Activated naive CD8-positive, alpha-beta T cell treated with anti-CD3 and anti-CD28 coated beads, Interleukin-2, amount 50 U/mL, for 24 hours (primary cell): Measurements from ENCODE around the gene FUCA1.
"Not testable (repeated sequence)": the region's sequence is repeated elsewhere in the genome, so short reads cannot be mapped to it uniquely, and the experiment has no call there.

ENCODE experiments used
- ATAC-seq: fragments of 150-1000 bp; cut with Tn5 transposase; one replicate; pipeline ENCODE4 v1.10.0; 2021
- DNase-seq: peaks from one replicate; pipeline ENCODE4 v3.0.0; 2021
- H3K27ac Mint-ChIP-seq: one replicate; pipeline ENCODE4 v1.8.0; 2021; ENCODE audit warnings: mild to moderate bottlenecking, mixed read lengths
- H3K27me3 Mint-ChIP-seq: one replicate; pipeline ENCODE4 v1.8.0; 2021; ENCODE audit warnings: mixed read lengths
- H3K36me3 Mint-ChIP-seq: one replicate; pipeline ENCODE4 v1.8.0; 2021; ENCODE audit warnings: low read depth, mixed read lengths
- H3K4me1 Mint-ChIP-seq: one replicate; pipeline ENCODE4 v1.8.0; 2021; ENCODE audit warnings: mixed read lengths
- H3K4me3 Mint-ChIP-seq: one replicate; pipeline ENCODE4 v1.8.0; 2021; ENCODE audit warnings: mild to moderate bottlenecking, moderate library complexity, mixed read lengths
- H3K9me3 Mint-ChIP-seq: one replicate; pipeline ENCODE4 v1.8.0; 2021; ENCODE audit warnings: mixed read lengths

FUCA1 gene

GRCh38 chr1:23807453-23807852 lies 60.6 kb downstream of the FUCA1 start:
- H3K9me3 Mint-ChIP-seq = no peaks in the 10 kb centered on the region
- peaks cover 4% of the 10 kb centered on the region for H3K36me3 Mint-ChIP-seq
- H3K27ac Mint-ChIP-seq = peak overlapping the region; percentile 40
- no peaks in the 10 kb centered on the region for H3K27me3 Mint-ChIP-seq
- H3K4me3 Mint-ChIP-seq = no peak overlapping the region
- ATAC-seq = no peak
- peaks cover 9% of the 10 kb centered on the region for H3K4me1 Mint-ChIP-seq
- DNase-seq = no peak

- H3K4me3 Mint-ChIP-seq = no peak overlapping the region
- H3K27me3 Mint-ChIP-seq = no peaks in the 10 kb centered on the region
- no peak for ATAC-seq
- H3K27ac Mint-ChIP-seq = no peak overlapping the region
- no peaks in the 10 kb centered on the region for H3K36me3 Mint-ChIP-seq
- no peaks in the 10 kb centered on the region for H3K9me3 Mint-ChIP-seq
- peaks cover 12% of the 10 kb centered on the region for H3K4me1 Mint-ChIP-seq
- no peak for DNase-seq
These were observed 61.8 kb downstream of the FUCA1 start for GRCh38 chr1:23806280-23806679.

GRCh38 chr1:23805025-23805424 lies 63.1 kb downstream of the FUCA1 start:
- H3K4me1 Mint-ChIP-seq = peaks cover 9% of the 10 kb centered on the region
- H3K9me3 Mint-ChIP-seq = no peaks in the 10 kb centered on the region
- H3K4me3 Mint-ChIP-seq = no peak overlapping the region
- no peak for DNase-seq
- H3K36me3 Mint-ChIP-seq = no peaks in the 10 kb centered on the region
- H3K27me3 Mint-ChIP-seq = no peaks in the 10 kb centered on the region
- no peak for ATAC-seq
- H3K27ac Mint-ChIP-seq = peak overlapping the region; percentile 40

DNA sequence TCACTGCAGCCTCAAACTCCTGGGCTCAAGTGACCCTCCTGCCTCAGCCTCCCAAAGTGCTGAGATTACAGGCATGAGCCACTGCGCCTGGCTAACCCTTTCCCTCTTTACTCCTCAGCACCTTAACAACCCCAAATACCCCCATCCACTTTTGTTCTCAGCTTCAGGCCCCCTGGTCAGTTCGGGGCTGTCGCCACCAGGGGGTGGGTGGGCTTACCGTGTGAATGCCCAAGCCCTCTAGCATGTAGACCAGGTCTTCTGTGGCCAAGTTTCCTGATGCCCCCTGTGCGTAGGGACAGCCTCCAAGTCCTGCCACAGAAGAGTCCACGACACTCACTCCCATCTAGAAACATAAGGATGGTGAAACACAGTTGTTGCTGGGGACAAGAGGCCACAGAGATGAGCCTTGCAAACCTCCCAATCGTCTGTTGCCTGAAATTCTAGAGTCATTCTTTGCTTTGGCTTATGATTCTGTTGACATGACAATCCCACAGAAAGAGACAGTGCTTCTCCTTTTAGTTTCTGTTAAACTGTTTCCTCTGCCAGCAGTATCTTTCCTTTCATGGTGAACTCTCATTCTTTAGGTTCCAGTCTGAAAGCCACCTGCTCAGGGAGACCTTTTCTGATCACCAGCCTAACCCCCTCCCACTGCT lies 63.8 kb downstream of the FUCA1 start:
- ATAC-seq (no peak), DNase-seq (no peak)
- Mint-ChIP-seq H3K27me3 (no peaks in the 10 kb centered on the region), H3K36me3 (peaks cover 2% of the 10 kb centered on the region), H3K4me3 (no peak overlapping the region), H3K9me3 (no peaks in the 10 kb centered on the region), H3K4me1 (peaks cover 11% of the 10 kb centered on the region), H3K27ac (no peak overlapping the region)

- Mint-ChIP-seq H3K4me3 (no peak overlapping the region), H3K4me1 (peaks cover 17% of the 10 kb centered on the region), H3K27ac (no peak overlapping the region), H3K27me3 (no peaks in the 10 kb centered on the region), H3K9me3 (no peaks in the 10 kb centered on the region), H3K36me3 (peaks cover 3% of the 10 kb centered on the region)
- DNase-seq = no peak
- ATAC-seq = no peak
These were observed 64.4 kb downstream of the FUCA1 start for GRCh38 chr1:23803674-23804073.

- peaks cover 20% of the 10 kb centered on the region for H3K4me1 Mint-ChIP-seq
- ATAC-seq, H3K36me3 Mint-ChIP-seq, H3K27ac Mint-ChIP-seq, H3K27me3 Mint-ChIP-seq, H3K9me3 Mint-ChIP-seq, H3K4me3 Mint-ChIP-seq, DNase-seq: not testable (repeated sequence)
These were observed 65.2 kb downstream of the FUCA1 start for GRCh38 chr1:23802809-23803342.

GRCh38 chr1:23801876-23802275 lies 66.2 kb downstream of the FUCA1 start:
- H3K4me1 Mint-ChIP-seq = peaks cover 20% of the 10 kb centered on the region
- no peaks in the 10 kb centered on the region for H3K27me3 Mint-ChIP-seq
- DNase-seq = no peak
- peak overlapping the region; percentile 95 for H3K4me3 Mint-ChIP-seq
- peak overlapping the region; percentile 41 for H3K27ac Mint-ChIP-seq
- peaks cover 8% of the 10 kb centered on the region for H3K36me3 Mint-ChIP-seq
- no peak for ATAC-seq
- H3K9me3 Mint-ChIP-seq = no peaks in the 10 kb centered on the region

DNA sequence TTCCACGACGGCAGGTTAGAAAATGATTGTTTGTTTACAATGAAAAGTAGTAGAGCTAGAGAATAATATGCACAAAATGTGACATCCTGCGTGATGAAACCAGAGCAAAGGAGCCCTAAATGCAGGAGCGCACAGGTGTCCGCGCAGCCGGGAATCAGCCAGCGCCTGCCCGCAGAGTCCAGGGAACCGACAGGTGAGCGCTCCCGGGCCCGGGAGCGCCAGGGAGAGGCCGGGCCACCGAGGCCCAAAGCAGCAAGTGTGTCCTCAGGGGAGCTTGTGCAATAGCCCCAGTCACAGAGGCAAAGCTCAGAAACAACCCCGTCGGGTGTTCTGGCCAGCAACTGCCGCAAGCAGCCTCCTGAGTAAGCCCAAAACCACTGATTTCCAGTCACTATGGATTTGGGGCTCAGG lies 66.7 kb downstream of the FUCA1 start:
- peak overlapping the region; percentile 83 for H3K27ac Mint-ChIP-seq
- DNase-seq = no peak
- peak overlapping the region; percentile 95 for H3K4me3 Mint-ChIP-seq
- peaks cover 20% of the 10 kb centered on the region for H3K4me1 Mint-ChIP-seq
- H3K27me3 Mint-ChIP-seq = no peaks in the 10 kb centered on the region
- H3K36me3 Mint-ChIP-seq = peaks cover 8% of the 10 kb centered on the region
- no peaks in the 10 kb centered on the region for H3K9me3 Mint-ChIP-seq
- no peak for ATAC-seq

GRCh38 chr1:23800400-23801337 lies 67.4 kb downstream of the FUCA1 start, which contains the start of gene GALE:
Gene GALE (minus strand): TSS chr1:23800754. CDS start chr1:23799007, 1,747 bp downstream.
- Mint-ChIP-seq H3K4me3 (peak within 1 kb of the TSS; percentile 95), H3K4me1 (peaks cover 20% of the 10 kb centered on the region), H3K27me3 (no peaks in the 10 kb centered on the region), H3K9me3 (no peaks in the 10 kb centered on the region), H3K27ac (peak within 1 kb of the TSS; percentile 91), H3K36me3 (peaks cover 8% of the 10 kb centered on the region)
- DNase-seq = peak; percentile 97
- ATAC-seq = peak; percentile 85

DNA sequence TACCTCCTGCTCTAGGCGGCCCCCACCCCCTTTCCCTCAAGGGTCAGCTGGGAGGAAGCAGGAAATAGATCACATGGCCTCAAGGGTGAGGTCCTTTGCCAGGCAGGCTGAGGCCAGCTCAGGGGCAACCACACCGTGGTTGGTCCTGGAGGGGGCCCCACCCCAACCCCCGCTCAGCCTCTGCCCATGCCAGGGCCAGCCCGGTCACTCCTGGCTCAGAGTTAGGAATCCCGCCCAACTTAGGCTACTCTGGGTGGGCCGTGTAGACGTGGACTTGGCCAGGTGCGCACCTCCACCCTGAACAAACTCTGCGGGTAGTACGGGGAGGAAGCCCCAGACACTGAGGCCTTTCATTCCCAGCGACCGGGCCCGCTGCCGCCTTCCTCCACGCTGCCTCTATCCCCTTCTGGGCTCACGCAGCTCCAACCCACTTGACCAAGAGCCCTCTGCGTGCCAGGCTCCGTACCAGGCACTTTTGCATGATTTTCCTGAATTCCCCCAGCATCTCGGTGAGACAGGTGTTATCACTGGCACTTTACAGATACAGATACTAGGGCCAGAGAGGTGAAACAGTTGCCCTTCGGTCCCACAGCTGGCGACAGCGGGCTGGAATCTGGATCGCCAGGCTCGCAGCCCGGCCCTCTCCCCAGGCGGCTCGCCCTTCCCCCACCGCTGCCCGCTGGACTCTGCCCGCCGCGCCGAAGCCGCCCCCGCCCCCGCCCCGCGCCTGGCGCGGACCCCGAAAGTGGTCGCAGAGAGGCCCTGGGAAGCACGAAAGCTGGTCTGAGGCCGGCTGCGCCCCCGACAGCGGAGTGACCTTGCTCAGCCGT lies 68.3 kb downstream of the FUCA1 start:
- Mint-ChIP-seq H3K4me3 (peak overlapping the region; percentile 95), H3K36me3 (peaks cover 9% of the 10 kb centered on the region), H3K4me1 (peaks cover 20% of the 10 kb centered on the region), H3K27ac (peak overlapping the region; percentile 91), H3K27me3 (no peaks in the 10 kb centered on the region), H3K9me3 (no peaks in the 10 kb centered on the region)
- ATAC-seq (peak; percentile 41), DNase-seq (peak; percentile 56)

GRCh38 chr1:23799255-23799569 lies 68.9 kb downstream of the FUCA1 start:
- peak overlapping the region; percentile 91 for H3K27ac Mint-ChIP-seq
- peak overlapping the region; percentile 95 for H3K4me3 Mint-ChIP-seq
- no peaks in the 10 kb centered on the region for H3K9me3 Mint-ChIP-seq
- peaks cover 20% of the 10 kb centered on the region for H3K4me1 Mint-ChIP-seq
- H3K36me3 Mint-ChIP-seq = peaks cover 12% of the 10 kb centered on the region
- H3K27me3 Mint-ChIP-seq = no peaks in the 10 kb centered on the region
- DNase-seq (no peak), ATAC-seq (no peak)

GRCh38 chr1:23798662-23799142 lies 69.4 kb downstream of the FUCA1 start:
- Mint-ChIP-seq H3K4me3 (peak overlapping the region; percentile 95), H3K27me3 (no peaks in the 10 kb centered on the region), H3K36me3 (peaks cover 12% of the 10 kb centered on the region), H3K9me3 (no peaks in the 10 kb centered on the region), H3K4me1 (peaks cover 20% of the 10 kb centered on the region), H3K27ac (no peak overlapping the region)
- ATAC-seq (no peak), DNase-seq (peak; percentile 30)

- Mint-ChIP-seq H3K4me1 (peaks cover 26% of the 10 kb centered on the region), H3K36me3 (peaks cover 12% of the 10 kb centered on the region), H3K4me3 (no peak overlapping the region), H3K27ac (no peak overlapping the region), H3K9me3 (no peaks in the 10 kb centered on the region), H3K27me3 (no peaks in the 10 kb centered on the region)
- no peak for DNase-seq
- no peak for ATAC-seq
These were observed 70.3 kb downstream of the FUCA1 start for GRCh38 chr1:23797478-23798448.
